Stomach (tissue), 9 donors: ENCODE measurements around the gene NCK2. TPM values are rescaled to one million over a fixed set of nuclear protein-coding genes. Genes with fewer than 3 reads are reported as not detected.

Experiments
- DNase-seq, 2 donors: peaks; one replicate each; pipeline versions ENCODE4 v3.0.0 to v3.0.0-alpha.2; 2013 to 2019
- H3K27ac ChIP-seq, 5 donors: fragments of 200-600 bp in 4 of 5; sonication (generic) in 4 of 5; one replicate each; pipeline ENCODE4 v1.5.1; 2013 to 2019; ENCODE audit warnings: mild to moderate bottlenecking in 1 of 5, moderate library complexity in 1 of 5
- H3K27me3 ChIP-seq, 3 donors: fragments of 200-600 bp; sonication (generic); one replicate each; pipeline ENCODE4 v1.5.1; 2017 to 2019; ENCODE audit warnings: mixed run types in 1 of 3
- H3K36me3 ChIP-seq, 4 donors: fragments of 200-600 bp; sonication (generic); 1 replicate in 3 of 4; 2 replicates in 1 of 4; pipeline ENCODE4 v1.5.1; 2016 to 2019
- H3K4me1 ChIP-seq, 4 donors: fragments of 200-600 bp; sonication (generic); one replicate each; pipeline ENCODE4 v1.5.1; 2016 to 2019
- H3K4me3 ChIP-seq, 4 donors: fragments of 200-600 bp; sonication (generic) in 3 of 4; one replicate each; pipeline ENCODE4 v1.5.1; 2016 to 2019; ENCODE audit warnings: mild to moderate bottlenecking in 1 of 4
- H3K9me3 ChIP-seq, 4 donors: fragments of 200-600 bp; sonication (generic); one replicate each; pipeline ENCODE4 v1.5.1; 2016 to 2019
- EP300 ChIP-seq: sonication (generic); formaldehyde crosslinking; IDR thresholded peaks from one replicate; pipeline ENCODE4 v1.6.1; 2017; ENCODE audit warnings: antibody characterized with exemption
- POLR2A ChIP-seq, 4 donors: fragments of 450-650 bp; IDR thresholded peaks; one replicate each; pipeline ENCODE4 v1.6.1; 2016; ENCODE audit warnings: antibody characterized with exemption in 4 of 4, control low read depth in 2 of 4, mild to moderate bottlenecking in 1 of 4, moderate library complexity in 1 of 4
- POLR2AphosphoS5 ChIP-seq, 3 donors: sonication (generic); formaldehyde crosslinking; IDR thresholded peaks; one replicate each; pipeline ENCODE4 v1.6.1; 2016; ENCODE audit warnings: antibody characterized with exemption in 3 of 3
- WGBS, 5 donors: extraction: QIAGEN DNeasy Blood & Tissue Kit in 3 of 5; methylation state at CpG; one replicate each; pipeline versions ENCODE4 v1.1.5 to v1.1.7; 2013 to 2018; 5-methylcytosine and 5-hydroxymethylcytosine counted together
- intact Hi-C: fragments of 100-400 bp; cut with DNase I; formaldehyde crosslinking; loops from one replicate; pipeline ENCODE4 v1.15.1; 2023; ENCODE audit warnings: low total_unique reads
- polyA plus RNA-seq, 3 donors: library from polyadenylated mRNA; stranded (reverse); fragments of 200-250 nt; gene quantifications; one replicate each; pipeline ENCODE4 v1.2.3, GENCODE V29; 2013
- total RNA-seq, 5 donors: library from RNA; depleted of rRNA; stranded (reverse); fragments of >200 nt; gene quantifications; one replicate each; pipeline versions ENCODE4 v1.1.0 to v1.2.3, GENCODE V29; 2014 to 2016
- TF ChIP-seq, protein P1 (sequence below), 7 experiments: fragments of 450-650 bp in 4 of 7; fragments of 200-600 bp in 3 of 7; sonication (generic) in 3 of 7; IDR thresholded peaks; one replicate each; pipeline ENCODE4 v1.5.1; 2016 to 2019; ENCODE audit warnings: antibody characterized with exemption in 7 of 7, control low read depth in 2 of 7, mild to moderate bottlenecking in 1 of 7
- donor health status: healthy with polysubstance abuse.
- donor health status: Bipolar disorder and iron deficiency.
- donor health status: healthy.

Gene NCK2
- total and polyA plus RNA-seq, 8 donors = 23.1 to 88.9 (median 42.6) TPM

DNA sequence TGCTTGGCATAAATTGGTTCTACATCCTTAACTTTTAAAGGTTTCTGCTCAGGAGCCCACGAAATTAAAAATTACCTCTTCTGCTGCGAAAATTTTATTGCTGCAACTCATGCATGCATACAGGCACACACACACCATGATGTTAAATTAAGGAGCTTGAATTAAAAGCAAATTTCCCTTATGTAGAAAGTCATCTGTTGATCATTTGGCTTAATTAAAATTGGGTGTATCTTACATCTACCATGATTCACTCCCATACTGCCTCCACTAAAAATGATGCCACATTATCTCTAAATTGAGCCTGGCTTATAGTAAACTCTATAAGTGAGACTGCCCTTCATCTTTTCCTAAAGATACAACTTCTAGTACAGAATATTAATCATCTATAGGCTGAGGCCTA lies 145.4 kb downstream of the NCK2 start:
- peaks cover 0 to 6% (median 0%) of the 10 kb centered on the region in 4 donors for H3K9me3 ChIP-seq
- DNase-seq = no peak
- peaks cover 7 to 27% (median 24%) of the 10 kb centered on the region in 4 donors for H3K36me3 ChIP-seq
- 55 to 99% (median 62%) methylated on average over 2 of the region's 2 CpGs for WGBS, 5 donors
- no peak overlapping the region for H3K27ac ChIP-seq
- no peaks in the 10 kb centered on the region for H3K27me3 ChIP-seq
- no peak for TF ChIP-seq POLR2A (IDR thresholded peaks at IDR 0.05)
- TF ChIP-seq EP300 = no peak
- TF ChIP-seq, protein P1, sequence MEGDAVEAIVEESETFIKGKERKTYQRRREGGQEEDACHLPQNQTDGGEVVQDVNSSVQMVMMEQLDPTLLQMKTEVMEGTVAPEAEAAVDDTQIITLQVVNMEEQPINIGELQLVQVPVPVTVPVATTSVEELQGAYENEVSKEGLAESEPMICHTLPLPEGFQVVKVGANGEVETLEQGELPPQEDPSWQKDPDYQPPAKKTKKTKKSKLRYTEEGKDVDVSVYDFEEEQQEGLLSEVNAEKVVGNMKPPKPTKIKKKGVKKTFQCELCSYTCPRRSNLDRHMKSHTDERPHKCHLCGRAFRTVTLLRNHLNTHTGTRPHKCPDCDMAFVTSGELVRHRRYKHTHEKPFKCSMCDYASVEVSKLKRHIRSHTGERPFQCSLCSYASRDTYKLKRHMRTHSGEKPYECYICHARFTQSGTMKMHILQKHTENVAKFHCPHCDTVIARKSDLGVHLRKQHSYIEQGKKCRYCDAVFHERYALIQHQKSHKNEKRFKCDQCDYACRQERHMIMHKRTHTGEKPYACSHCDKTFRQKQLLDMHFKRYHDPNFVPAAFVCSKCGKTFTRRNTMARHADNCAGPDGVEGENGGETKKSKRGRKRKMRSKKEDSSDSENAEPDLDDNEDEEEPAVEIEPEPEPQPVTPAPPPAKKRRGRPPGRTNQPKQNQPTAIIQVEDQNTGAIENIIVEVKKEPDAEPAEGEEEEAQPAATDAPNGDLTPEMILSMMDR (IDR thresholded peaks at IDR 0.05) = no peak
- no peak for TF ChIP-seq POLR2AphosphoS5 (IDR thresholded peaks at IDR 0.05)
- intact Hi-C loops = no loop called here
- H3K4me1 ChIP-seq = peaks cover 19 to 52% (median 28%) of the 10 kb centered on the region in 4 donors
- H3K4me3 ChIP-seq = no peak overlapping the region

DNA sequence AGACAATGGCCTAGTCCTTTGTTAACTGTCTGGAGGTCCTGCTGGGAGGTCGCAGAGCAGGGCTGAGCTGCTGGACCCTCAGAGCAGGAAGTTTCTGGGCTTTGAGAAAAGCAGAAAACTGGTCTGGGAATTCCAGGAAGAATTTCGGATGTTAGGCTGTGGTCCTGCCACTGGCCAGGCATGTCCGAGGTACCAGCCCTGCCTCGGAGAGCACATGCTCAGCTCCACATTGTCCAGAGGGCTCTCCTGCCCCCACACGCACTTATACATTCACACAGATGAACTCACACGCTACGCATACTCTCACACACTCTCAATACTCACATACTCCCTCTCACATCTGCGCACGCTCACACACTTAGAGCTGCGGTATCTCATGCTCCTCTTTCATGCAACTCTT lies 146.1 kb downstream of the NCK2 start:
- Histone ChIP-seq H3K9me3 (peaks cover 0 to 6% (median 0%) of the 10 kb centered on the region in 4 donors), H3K27me3 (no peaks in the 10 kb centered on the region), H3K4me1 (peaks cover 13 to 45% (median 21%) of the 10 kb centered on the region in 4 donors), H3K27ac (no peak overlapping the region), H3K36me3 (peaks cover 7 to 32% (median 30%) of the 10 kb centered on the region in 4 donors), H3K4me3 (no peak overlapping the region)
- TF ChIP-seq, protein P1 (IDR thresholded peaks at IDR 0.05) = no peak
- TF ChIP-seq POLR2A (IDR thresholded peaks at IDR 0.05) = no peak
- TF ChIP-seq EP300 = no peak
- no peak for TF ChIP-seq POLR2AphosphoS5 (IDR thresholded peaks at IDR 0.05)
- 91 to 97% (median 95%) methylated on average over 10 of the region's 10 CpGs for WGBS, 5 donors
- intact Hi-C loops = no loop called here
- DNase-seq = no peak

DNA sequence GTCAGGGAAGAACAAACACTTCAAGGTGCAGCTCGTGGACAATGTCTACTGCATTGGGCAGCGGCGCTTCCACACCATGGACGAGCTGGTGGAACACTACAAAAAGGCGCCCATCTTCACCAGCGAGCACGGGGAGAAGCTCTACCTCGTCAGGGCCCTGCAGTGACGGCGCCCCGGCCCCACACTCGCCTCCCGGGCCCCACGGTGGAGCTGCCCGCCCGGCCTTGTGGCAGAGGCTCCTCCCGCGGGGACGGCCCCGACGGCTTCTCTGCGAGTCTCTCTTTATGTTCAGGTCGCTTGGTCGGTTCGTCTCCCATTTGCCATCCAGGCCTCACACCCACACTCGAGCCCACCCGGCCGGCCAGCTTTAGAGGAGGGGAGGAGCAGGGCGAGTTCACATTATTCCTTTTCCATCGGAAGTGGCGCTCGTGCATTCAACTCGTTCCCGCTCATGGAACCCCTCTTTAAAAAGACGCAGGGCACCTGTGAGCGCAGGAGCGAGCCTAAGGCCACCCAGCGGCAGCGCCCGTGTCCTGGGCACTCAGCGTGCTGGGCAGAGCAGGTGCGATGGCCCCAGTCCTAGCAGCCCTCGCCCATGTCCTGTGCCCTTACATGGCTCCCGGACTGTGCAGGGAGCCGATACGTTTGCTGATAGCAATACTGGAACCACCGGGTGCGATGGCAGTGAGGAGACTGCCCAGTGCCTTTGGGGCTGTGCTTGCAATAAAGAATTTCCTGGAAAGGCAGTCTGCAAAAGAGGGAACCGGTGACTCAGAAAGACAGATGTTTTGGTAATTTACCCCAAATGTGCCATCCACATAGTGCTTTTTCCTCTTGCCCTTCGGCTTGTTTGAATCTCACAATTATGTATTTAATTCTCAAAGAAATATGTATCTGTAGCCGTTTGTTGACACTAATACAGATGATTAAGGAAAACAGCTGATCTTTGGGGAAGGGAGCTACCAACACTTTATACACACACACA lies 148.6 kb downstream of the NCK2 start:
- peaks cover 0 to 24% (median 3%) of the 10 kb centered on the region in 4 donors for H3K4me1 ChIP-seq
- intact Hi-C loops = no loop called here
- no peak overlapping the region for H3K27ac ChIP-seq
- 95 to 98% (median 95%) methylated on average over 48 to 51 of the region's 51 CpGs for WGBS, 5 donors
- DNase-seq = no peak
- H3K36me3 ChIP-seq = peaks cover 7 to 32% (median 30%) of the 10 kb centered on the region in 4 donors
- TF ChIP-seq POLR2A (IDR thresholded peaks at IDR 0.05) (no peak), EP300 (no peak), POLR2AphosphoS5 (IDR thresholded peaks at IDR 0.05) (no peak)
- TF ChIP-seq, protein P1 (IDR thresholded peaks at IDR 0.05) = no peak
- no peak overlapping the region for H3K4me3 ChIP-seq
- peaks cover 0 to 6% (median 2%) of the 10 kb centered on the region in 4 donors for H3K9me3 ChIP-seq
- H3K27me3 ChIP-seq = no peaks in the 10 kb centered on the region

DNA sequence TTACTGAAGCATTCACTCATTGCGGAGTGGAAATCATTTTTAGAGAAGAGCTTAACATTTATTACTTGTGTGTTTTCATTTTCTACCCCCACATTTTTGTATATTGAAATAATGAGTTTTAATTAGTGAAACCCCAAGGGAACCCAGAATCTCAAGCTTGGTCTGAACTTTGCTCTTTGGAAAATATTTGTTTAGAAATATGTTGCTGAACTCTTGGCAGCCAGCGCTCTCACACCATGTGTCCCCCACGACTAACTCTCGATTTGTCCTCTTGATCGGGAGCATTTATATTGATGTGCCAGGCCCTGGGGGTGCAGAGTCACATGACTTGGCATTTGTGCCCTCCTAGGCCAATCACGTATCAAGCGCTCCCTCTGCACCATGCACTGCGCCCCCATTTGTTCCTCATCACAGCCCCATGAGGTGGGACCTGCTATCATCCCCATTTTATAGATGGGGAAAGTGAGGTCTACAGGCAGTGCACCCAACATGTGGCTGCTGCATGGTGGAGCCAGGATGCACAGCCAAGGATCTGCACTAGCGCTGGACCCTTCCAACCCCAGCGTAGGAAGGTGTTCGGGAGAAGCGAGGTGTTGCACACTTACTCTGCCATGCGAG lies 149.7 kb downstream of the NCK2 start:
- intact Hi-C loops = no loop called here
- Histone ChIP-seq H3K27ac (no peak overlapping the region), H3K4me3 (no peak overlapping the region), H3K36me3 (peaks cover 7 to 31% (median 29%) of the 10 kb centered on the region in 4 donors), H3K9me3 (peaks cover 0 to 5% (median 0%) of the 10 kb centered on the region in 4 donors), H3K27me3 (no peaks in the 10 kb centered on the region), H3K4me1 (peaks cover 0 to 24% (median 3%) of the 10 kb centered on the region in 4 donors)
- TF ChIP-seq POLR2A (IDR thresholded peaks at IDR 0.05) = no peak
- 84 to 93% (median 87%) methylated on average over 13 of the region's 13 CpGs for WGBS, 5 donors
- DNase-seq = no peak
